Left lung (tissue), 10 donors: ENCODE data around the gene CFAP73. TPM values are rescaled to one million over a fixed set of nuclear protein-coding genes. Genes with fewer than 3 reads are reported as not detected.

Experiments used
- ATAC-seq: fragments of 200-7000 bp; cut with Tn5 transposase; one replicate; pipeline ENCODE4 v1.9.1; 2020; ENCODE audit warnings: moderate library complexity
- DNase-seq, 4 donors: peaks; one replicate each; pipeline ENCODE4 v3.0.0-alpha.2; 2013 to 2020
- H3K27ac ChIP-seq, 2 donors: fragments of 200-600 bp; sonication (generic) in 1 of 2; one replicate each; pipeline versions ENCODE4 v1.5.0 to v1.8.0; 2020 to 2021
- H3K27me3 ChIP-seq, 2 donors: fragments of 200-600 bp; sonication (generic) in 1 of 2; one replicate each; pipeline versions ENCODE4 v1.5.0 to v1.8.0; 2020 to 2021
- H3K36me3 ChIP-seq, 2 donors: fragments of 200-600 bp; sonication (generic) in 1 of 2; one replicate each; pipeline versions ENCODE4 v1.5.0 to v1.8.0; 2020 to 2021
- H3K4me1 ChIP-seq, 2 donors: fragments of 200-600 bp; one replicate each; pipeline ENCODE4 v1.8.0; 2021
- H3K4me3 ChIP-seq, 2 donors: fragments of 200-600 bp; sonication (generic) in 1 of 2; one replicate each; pipeline versions ENCODE4 v1.5.0 to v1.8.0; 2020 to 2021; ENCODE audit warnings: mild to moderate bottlenecking in 1 of 2
- H3K9me3 ChIP-seq, 2 donors: fragments of 200-600 bp; sonication (generic) in 1 of 2; one replicate each; pipeline versions ENCODE4 v1.5.0 to v1.8.0; 2020 to 2021
- CTCF ChIP-seq, 2 donors: fragments of 200-600 bp; sonication (generic) in 1 of 2; IDR thresholded peaks; one replicate each; pipeline versions ENCODE4 v1.5.0 to v1.8.0; 2021; ENCODE audit warnings: antibody characterized with exemption in 2 of 2
- intact Hi-C, 2 donors: fragments of 100-400 bp; cut with DNase I; formaldehyde crosslinking; loops; one replicate each; pipeline versions ENCODE4 v1.11.2 to v1.14.2; 2022
- polyA plus RNA-seq, 6 donors: library from polyadenylated mRNA; unstranded; fragments of 120-200 nt; gene quantifications; one replicate each; pipeline ENCODE4 v1.2.1, GENCODE V29; 2013; ENCODE audit not compliant: insufficient read length in 6 of 6
- total RNA-seq, 2 donors: library from RNA; stranded (reverse); fragmentation: NEBNext Ultra II Directional; extraction: Animal tissue kit (Norgen Biotek cat#: 25700); gene quantifications; one replicate each; pipeline ENCODE4 v1.2.1, GENCODE V29; 2021
- donor health status: DM: no; HTN: yes; CAD: no.
- donor health status: DM: no; HTN: no; CAD: no.

Gene CFAP73
- total and polyA plus RNA-seq, 8 donors = 0.66 to 5.4 (median 3.6) TPM; not detected in 1

GRCh38 chr12:113171543-113171942 is 22.0 kb downstream of the CFAP73 start:
- intact Hi-C loops = loop anchor here in 1 of 2 donors (5.0 kb wide), 1 partner anchor 124 kb away; no protein-coding TSS in a partner anchor

GRCh38 chr12:113172185-113172584 is 22.7 kb downstream of the CFAP73 start:
- DNase-seq (no peak), ATAC-seq (no peak)
- intact Hi-C loops = loop anchor here in 1 of 2 donors (5.0 kb wide), 1 partner anchor 125 kb away; no protein-coding TSS in a partner anchor
- H3K27me3 ChIP-seq = no peaks in the 10 kb centered on the region
- TF ChIP-seq CTCF (IDR thresholded peaks at IDR 0.05) = no peak
- H3K4me1 ChIP-seq = no peaks in the 10 kb centered on the region
- H3K9me3 ChIP-seq = no peaks in the 10 kb centered on the region
- no peak overlapping the region for H3K4me3 ChIP-seq
- H3K36me3 ChIP-seq = peaks cover 0 to 98% of the 10 kb centered on the region in 2 donors
- H3K27ac ChIP-seq = no peak overlapping the region

More at GRCh38 chr12:113171543-113171942, 22.0 kb downstream of the CFAP73 start:
- Histone ChIP-seq H3K4me3 (no peak overlapping the region), H3K4me1 (no peaks in the 10 kb centered on the region), H3K27ac (no peak overlapping the region), H3K36me3 (peaks cover 0 to 98% of the 10 kb centered on the region in 2 donors), H3K27me3 (no peaks in the 10 kb centered on the region), H3K9me3 (no peaks in the 10 kb centered on the region)
- no peak for ATAC-seq
- no peak for TF ChIP-seq CTCF (IDR thresholded peaks at IDR 0.05)
- DNase-seq = no peak

GRCh38 chr12:113173081-113173698 is 23.7 kb downstream of the CFAP73 start:
- Histone ChIP-seq H3K27me3 (no peaks in the 10 kb centered on the region), H3K36me3 (peaks cover 0 to 98% of the 10 kb centered on the region in 2 donors), H3K4me1 (no peaks in the 10 kb centered on the region), H3K27ac (no peak overlapping the region), H3K4me3 (no peak overlapping the region), H3K9me3 (peaks cover 0 to 4% of the 10 kb centered on the region in 2 donors)
- intact Hi-C loops = loop anchor here in 1 of 2 donors (5.0 kb wide), 1 partner anchor 126 kb away; no protein-coding TSS in a partner anchor
- TF ChIP-seq CTCF (IDR thresholded peaks at IDR 0.05) = no peak
- ATAC-seq (no peak), DNase-seq (no peak)

- ATAC-seq (peak; percentile 96), DNase-seq (peak; percentile 49 to 89 (median 70))
- Histone ChIP-seq H3K9me3 (peaks cover 0 to 4% of the 10 kb centered on the region in 2 donors), H3K27me3 (no peaks in the 10 kb centered on the region), H3K4me3 (no peak overlapping the region), H3K27ac (no peak overlapping the region), H3K4me1 (no peaks in the 10 kb centered on the region), H3K36me3 (peaks cover 0 to 98% of the 10 kb centered on the region in 2 donors)
- TF ChIP-seq CTCF (IDR thresholded peaks at IDR 0.05) = peak; percentile 97 to 98
- intact Hi-C loops = loop anchor here in 1 of 2 donors (5.0 kb wide), 1 partner anchor 127 kb away; no protein-coding TSS in a partner anchor
Observed at GRCh38 chr12:113174461-113175384, 25.2 kb downstream of the CFAP73 start.

- Histone ChIP-seq H3K36me3 (peaks cover 0 to 70% of the 10 kb centered on the region in 2 donors), H3K27me3 (no peaks in the 10 kb centered on the region), H3K27ac (no peak overlapping the region), H3K4me1 (peaks cover 2 to 17% of the 10 kb centered on the region in 2 donors), H3K9me3 (peaks cover 0 to 4% of the 10 kb centered on the region in 2 donors), H3K4me3 (no peak overlapping the region)
- ATAC-seq (no peak), DNase-seq (no peak)
- intact Hi-C loops = no loop called here
- no peak for TF ChIP-seq CTCF (IDR thresholded peaks at IDR 0.05)
Observed at GRCh38 chr12:113179023-113179422, 29.5 kb downstream of the CFAP73 start.
